ENCODE data around the gene TPM1.

GRCh38 chr15:63044077-63044644, 1.6 kb downstream of the TPM1 start:
- no peak for TF ChIP-seq POLR2A (IDR thresholded peaks at IDR 0.05)
- TF ChIP-seq, protein P1, sequence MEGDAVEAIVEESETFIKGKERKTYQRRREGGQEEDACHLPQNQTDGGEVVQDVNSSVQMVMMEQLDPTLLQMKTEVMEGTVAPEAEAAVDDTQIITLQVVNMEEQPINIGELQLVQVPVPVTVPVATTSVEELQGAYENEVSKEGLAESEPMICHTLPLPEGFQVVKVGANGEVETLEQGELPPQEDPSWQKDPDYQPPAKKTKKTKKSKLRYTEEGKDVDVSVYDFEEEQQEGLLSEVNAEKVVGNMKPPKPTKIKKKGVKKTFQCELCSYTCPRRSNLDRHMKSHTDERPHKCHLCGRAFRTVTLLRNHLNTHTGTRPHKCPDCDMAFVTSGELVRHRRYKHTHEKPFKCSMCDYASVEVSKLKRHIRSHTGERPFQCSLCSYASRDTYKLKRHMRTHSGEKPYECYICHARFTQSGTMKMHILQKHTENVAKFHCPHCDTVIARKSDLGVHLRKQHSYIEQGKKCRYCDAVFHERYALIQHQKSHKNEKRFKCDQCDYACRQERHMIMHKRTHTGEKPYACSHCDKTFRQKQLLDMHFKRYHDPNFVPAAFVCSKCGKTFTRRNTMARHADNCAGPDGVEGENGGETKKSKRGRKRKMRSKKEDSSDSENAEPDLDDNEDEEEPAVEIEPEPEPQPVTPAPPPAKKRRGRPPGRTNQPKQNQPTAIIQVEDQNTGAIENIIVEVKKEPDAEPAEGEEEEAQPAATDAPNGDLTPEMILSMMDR (IDR thresholded peaks at IDR 0.05): no peak
- TF ChIP-seq POLR2AphosphoS5 (IDR thresholded peaks at IDR 0.05; ENCODE audit: insufficient read depth in 1 of 2, low read depth in 1 of 2): no peak

All from vagina (tissue), 2 donors.